ENCODE measurements around the gene AHSG. TPM values are rescaled to one million over a fixed set of nuclear protein-coding genes. Genes with fewer than 3 reads are reported as not detected.

Gene AHSG
- total RNA-seq, 1 donor from 2014 or later, result not detected

DNA sequence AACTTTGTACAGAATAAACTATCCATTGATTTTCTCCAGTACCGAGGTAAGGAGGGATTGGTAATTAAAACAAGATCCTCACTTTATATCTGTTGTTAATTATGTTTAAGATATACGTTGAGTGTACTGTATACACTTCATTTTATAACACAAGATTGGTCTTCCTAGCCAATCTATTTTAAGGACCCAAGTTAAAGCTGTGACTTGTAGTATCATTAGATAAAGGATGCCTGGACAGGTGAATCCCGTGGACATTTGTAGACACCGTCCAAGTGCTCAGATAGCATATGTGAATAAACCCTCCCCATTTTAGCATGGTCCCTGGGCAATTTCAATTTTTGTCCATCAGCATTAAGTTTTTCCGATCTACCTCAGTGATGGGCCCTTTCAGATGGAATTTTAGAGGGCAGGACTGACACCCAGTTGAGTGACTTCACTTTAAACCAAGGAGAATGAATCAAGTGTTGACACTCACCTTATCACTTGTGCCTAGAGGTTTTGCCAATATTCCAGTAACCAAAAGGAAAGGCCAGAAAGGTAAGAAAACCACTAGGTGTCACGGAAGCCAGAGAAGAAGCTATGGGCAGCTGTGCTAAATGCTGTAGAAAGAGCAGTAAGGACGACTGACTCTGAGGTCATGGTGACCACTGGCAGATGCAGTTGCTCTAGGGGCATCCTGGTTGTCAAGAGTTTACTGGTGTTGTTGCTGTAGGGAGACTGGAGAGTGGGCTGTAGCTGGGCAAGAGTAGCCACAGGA, 9.2 kb downstream of the AHSG start:
- TF ChIP-seq, protein P1, sequence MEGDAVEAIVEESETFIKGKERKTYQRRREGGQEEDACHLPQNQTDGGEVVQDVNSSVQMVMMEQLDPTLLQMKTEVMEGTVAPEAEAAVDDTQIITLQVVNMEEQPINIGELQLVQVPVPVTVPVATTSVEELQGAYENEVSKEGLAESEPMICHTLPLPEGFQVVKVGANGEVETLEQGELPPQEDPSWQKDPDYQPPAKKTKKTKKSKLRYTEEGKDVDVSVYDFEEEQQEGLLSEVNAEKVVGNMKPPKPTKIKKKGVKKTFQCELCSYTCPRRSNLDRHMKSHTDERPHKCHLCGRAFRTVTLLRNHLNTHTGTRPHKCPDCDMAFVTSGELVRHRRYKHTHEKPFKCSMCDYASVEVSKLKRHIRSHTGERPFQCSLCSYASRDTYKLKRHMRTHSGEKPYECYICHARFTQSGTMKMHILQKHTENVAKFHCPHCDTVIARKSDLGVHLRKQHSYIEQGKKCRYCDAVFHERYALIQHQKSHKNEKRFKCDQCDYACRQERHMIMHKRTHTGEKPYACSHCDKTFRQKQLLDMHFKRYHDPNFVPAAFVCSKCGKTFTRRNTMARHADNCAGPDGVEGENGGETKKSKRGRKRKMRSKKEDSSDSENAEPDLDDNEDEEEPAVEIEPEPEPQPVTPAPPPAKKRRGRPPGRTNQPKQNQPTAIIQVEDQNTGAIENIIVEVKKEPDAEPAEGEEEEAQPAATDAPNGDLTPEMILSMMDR (IDR thresholded peaks at IDR 0.05), result no peak

GRCh38 chr3:186622651-186623310, 9.9 kb downstream of the AHSG start:
- intact Hi-C loops (cut with micrococcal nuclease), result no loop called here
- Mint-ChIP-seq H3K4me3 (no peak overlapping the region), H3K4me1 (no peaks in the 10 kb centered on the region), H3K27ac (no peak overlapping the region), H3K27me3 (peaks cover 21% of the 10 kb centered on the region), H3K9me3 (no peaks in the 10 kb centered on the region), H3K36me3 (ENCODE audit: low read depth) (no peaks in the 10 kb centered on the region)
- DNase-seq (no peak), ATAC-seq (ENCODE audit: low read depth) (no peak)
- ChIA-PET CTCF (interaction anchor here (1.1 to 1.3 kb wide), 2 partner anchors 8 to 10 kb away, joined by 4 read pairs; partner anchors contain the start of gene AHSG), POLR2A (no interaction called here)
- TF ChIP-seq, protein P1 (IDR thresholded peaks at IDR 0.05), result no peak

More for the DNA sequence above, 9.2 kb downstream of the AHSG start:
- DNase-seq, result no peak
- ChIA-PET CTCF (interaction anchor here (1.3 kb wide), 1 partner anchor 9 kb away, joined by 4 read pairs; the partner anchor contains the start of gene AHSG), POLR2A (no interaction called here)
- Mint-ChIP-seq H3K27ac (no peak overlapping the region), H3K4me3 (no peak overlapping the region), H3K4me1 (peaks cover 5% of the 10 kb centered on the region), H3K9me3 (no peaks in the 10 kb centered on the region), H3K36me3 (ENCODE audit: low read depth) (no peaks in the 10 kb centered on the region), H3K27me3 (peaks cover 26% of the 10 kb centered on the region)
- no peak for ATAC-seq (ENCODE audit: low read depth)
- intact Hi-C loops (cut with micrococcal nuclease), result no loop called here

DNA sequence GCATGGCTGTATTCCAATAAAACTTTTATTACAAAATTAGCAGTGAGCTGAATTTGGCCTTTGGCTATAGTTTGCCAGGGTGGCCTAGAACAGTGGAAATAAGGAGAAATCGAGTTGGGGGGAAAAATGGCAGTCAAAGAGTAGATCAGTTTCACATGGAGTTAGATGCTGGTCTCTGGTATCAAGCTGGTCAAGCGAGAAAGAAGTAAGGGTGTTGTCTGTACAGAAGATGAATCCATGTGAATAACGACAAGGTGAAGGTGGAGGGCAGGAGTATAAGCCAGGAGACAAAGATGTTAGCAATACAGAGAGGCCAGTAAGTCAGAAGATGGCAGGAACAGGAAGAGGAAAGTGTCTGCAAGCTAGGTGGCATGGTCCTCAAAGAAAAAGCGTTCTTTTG, 11.7 kb downstream of the AHSG start:
- no peaks in the 10 kb centered on the region for H3K4me1 Mint-ChIP-seq
- intact Hi-C loops (cut with micrococcal nuclease), result no loop called here
- CTCF ChIA-PET, result interaction anchor here (3.2 kb wide), 1 partner anchor 9 kb away, joined by 23 read pairs; no protein-coding TSS in a partner anchor
- no peak overlapping the region for H3K27ac Mint-ChIP-seq
- H3K27me3 Mint-ChIP-seq, result peaks cover 11% of the 10 kb centered on the region
- no peaks in the 10 kb centered on the region for H3K9me3 Mint-ChIP-seq
- DNase-seq, result no peak
- H3K36me3 Mint-ChIP-seq (ENCODE audit: low read depth), result no peaks in the 10 kb centered on the region
- no peak overlapping the region for H3K4me3 Mint-ChIP-seq
- no peak for ATAC-seq (ENCODE audit: low read depth)
- TF ChIP-seq, protein P1 (IDR thresholded peaks at IDR 0.05), result no peak
- POLR2A ChIA-PET, result no interaction called here

DNA sequence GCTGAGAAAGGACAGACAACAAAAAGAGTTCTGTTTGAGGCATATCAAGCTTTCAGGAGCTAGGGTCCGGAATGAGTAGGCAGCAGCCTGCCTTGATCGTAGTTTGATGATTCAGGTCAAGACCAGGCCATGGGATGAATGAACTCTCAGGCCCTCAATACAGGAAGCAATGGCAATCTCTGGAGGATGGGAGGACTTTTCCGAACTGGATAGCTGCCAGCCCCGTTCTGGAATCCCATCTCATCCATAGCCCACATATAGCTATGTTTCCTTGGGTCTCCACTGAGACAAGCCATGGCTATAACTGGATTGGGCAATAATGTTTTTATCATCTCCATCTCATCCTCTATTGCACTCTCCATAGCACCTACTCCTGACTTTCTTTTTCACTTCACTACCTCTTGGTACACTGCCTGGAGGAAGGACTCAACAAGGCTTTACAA, 12.8 kb downstream of the AHSG start:
- H3K36me3 Mint-ChIP-seq (ENCODE audit: low read depth), result no peaks in the 10 kb centered on the region
- ChIA-PET CTCF (interaction anchor here (1.0 to 3.2 kb wide), 2 partner anchors 10 to 642 kb away, joined by 4 to 23 read pairs; no protein-coding TSS in a partner anchor), POLR2A (no interaction called here)
- peaks cover 11% of the 10 kb centered on the region for H3K27me3 Mint-ChIP-seq
- intact Hi-C loops (cut with micrococcal nuclease), result no loop called here
- H3K4me3 Mint-ChIP-seq, result no peak overlapping the region
- ATAC-seq (ENCODE audit: low read depth), result no peak
- TF ChIP-seq, protein P1 (IDR thresholded peaks at IDR 0.05), result no peak
- H3K9me3 Mint-ChIP-seq, result no peaks in the 10 kb centered on the region
- DNase-seq, result no peak
- no peaks in the 10 kb centered on the region for H3K4me1 Mint-ChIP-seq
- H3K27ac Mint-ChIP-seq, result no peak overlapping the region

DNA sequence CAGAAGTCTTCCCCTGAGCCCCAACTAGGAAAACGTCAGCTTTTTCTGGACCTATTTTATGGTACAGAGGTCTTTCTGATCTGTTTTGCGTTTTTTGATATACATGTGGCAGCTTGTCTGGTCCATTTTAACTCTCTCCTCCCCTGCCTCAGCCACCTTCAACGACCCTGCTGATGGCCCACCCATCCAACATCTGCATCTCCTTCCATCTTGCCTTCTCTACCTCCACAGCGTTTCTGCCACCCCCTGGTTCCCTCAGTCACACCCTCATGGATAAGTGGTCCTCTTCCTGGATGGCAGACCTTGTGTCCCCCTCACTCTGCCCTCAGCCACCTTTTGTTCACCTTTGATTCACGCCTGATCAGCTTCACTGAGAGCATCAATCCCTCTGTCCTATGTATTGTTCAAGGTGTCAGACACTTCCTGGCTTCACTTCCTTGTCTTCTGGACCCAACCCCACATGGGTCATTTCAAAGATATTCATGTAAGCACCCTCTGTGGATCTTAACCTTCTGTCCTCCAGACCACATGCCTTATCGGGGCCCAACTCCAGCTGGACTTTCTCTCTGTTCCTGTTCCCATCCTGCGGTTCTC, 13.5 kb downstream of the AHSG start:
- intact Hi-C loops (cut with micrococcal nuclease), result no loop called here
- Mint-ChIP-seq H3K9me3 (no peaks in the 10 kb centered on the region), H3K27me3 (peaks cover 4% of the 10 kb centered on the region), H3K4me1 (no peaks in the 10 kb centered on the region), H3K27ac (no peak overlapping the region), H3K36me3 (ENCODE audit: low read depth) (no peaks in the 10 kb centered on the region), H3K4me3 (no peak overlapping the region)
- ChIA-PET POLR2A (no interaction called here), CTCF (interaction anchor here (3.2 kb wide), 1 partner anchor 10 kb away, joined by 23 read pairs; no protein-coding TSS in a partner anchor)
- DNase-seq (no peak), ATAC-seq (ENCODE audit: low read depth) (no peak)
- TF ChIP-seq, protein P1 (IDR thresholded peaks at IDR 0.05), result no peak
